Ishikawa (cell line): ENCODE data around the gene NEK1.
A peak's percentile ranks its signal among the peaks of the same experiment; 100 is the strongest.

Experiments used
- CEBPB ChIP-seq: IDR thresholded peaks from 2 replicates; pipeline ENCODE4 v1.6.1; 2012
- CREB1 ChIP-seq: IDR thresholded peaks from 2 replicates; pipeline ENCODE4 v1.6.1; 2012; ENCODE audit warnings: low read depth
- EGR1 ChIP-seq: IDR thresholded peaks from 2 replicates; pipeline ENCODE4 v1.6.1; 2012
- EP300 ChIP-seq: IDR thresholded peaks from 2 replicates; pipeline ENCODE4 v1.6.1; 2012; ENCODE audit warnings: borderline replicate concordance
- FOXM1 ChIP-seq: IDR thresholded peaks from 2 replicates; pipeline ENCODE4 v1.6.1; 2012; ENCODE audit warnings: low read depth, borderline replicate concordance
- NFIC ChIP-seq: IDR thresholded peaks from 2 replicates; pipeline ENCODE4 v1.6.1; 2012
- RAD21 ChIP-seq: IDR thresholded peaks from 2 replicates; pipeline ENCODE4 v1.6.1; 2012; ENCODE audit warnings: low read depth
- TAF1 ChIP-seq: IDR thresholded peaks from 2 replicates; pipeline ENCODE4 v1.6.1; 2012; ENCODE audit warnings: low read depth, mild to moderate bottlenecking
- TCF12 ChIP-seq: IDR thresholded peaks from 2 replicates; pipeline ENCODE4 v1.6.1; 2012; ENCODE audit warnings: low read depth
- TEAD4 ChIP-seq: IDR thresholded peaks from 2 replicates; pipeline ENCODE4 v1.6.1; 2012
- USF1 ChIP-seq: IDR thresholded peaks from 2 replicates; pipeline ENCODE4 v1.6.1; 2012
- YY1 ChIP-seq: IDR thresholded peaks from 2 replicates; pipeline ENCODE4 v1.6.1; 2012; ENCODE audit warnings: low read depth
- ZBTB7A ChIP-seq: IDR thresholded peaks from 2 replicates; pipeline ENCODE4 v1.6.1; 2012; ENCODE audit warnings: low read depth
- TF ChIP-seq, protein P1 (sequence below): IDR thresholded peaks from 2 replicates; pipeline ENCODE4 v1.6.1; 2012
- TF ChIP-seq, protein P2 (sequence below): IDR thresholded peaks from 2 replicates; pipeline ENCODE4 v1.6.1; 2012; ENCODE audit warnings: low read depth, mild to moderate bottlenecking

NEK1 gene

GRCh38 chr4:169377367-169377766 is 235.0 kb downstream of the NEK1 start:
- TF ChIP-seq CREB1 (no peak), RAD21 (no peak), USF1 (no peak), TAF1 (no peak), ZBTB7A (no peak), NFIC (no peak)
- TF ChIP-seq, protein P1, sequence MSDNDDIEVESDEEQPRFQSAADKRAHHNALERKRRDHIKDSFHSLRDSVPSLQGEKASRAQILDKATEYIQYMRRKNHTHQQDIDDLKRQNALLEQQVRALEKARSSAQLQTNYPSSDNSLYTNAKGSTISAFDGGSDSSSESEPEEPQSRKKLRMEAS: no peak

DNA sequence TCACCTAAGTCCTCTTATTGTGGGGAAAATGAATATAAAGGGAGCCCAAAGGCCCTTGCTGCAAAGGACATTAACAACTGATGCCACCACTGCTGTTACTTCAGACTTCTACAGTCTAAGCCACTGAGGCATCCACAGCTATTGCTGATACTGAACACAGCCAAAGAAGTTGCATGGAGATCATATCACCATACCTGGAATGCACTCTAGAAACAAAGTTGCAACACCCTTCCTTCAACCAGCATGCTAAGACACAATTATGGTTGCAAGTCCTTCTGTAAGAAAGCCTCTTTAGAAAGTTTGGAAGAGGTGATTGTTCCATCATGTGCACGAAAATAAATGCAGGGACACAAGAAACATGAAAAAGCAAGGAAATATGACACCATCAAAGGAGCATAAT is 236.0 kb downstream of the NEK1 start:
- TF ChIP-seq ZBTB7A (no peak), FOXM1 (no peak), RAD21 (no peak), CEBPB (no peak), EP300 (no peak), TEAD4 (no peak), EGR1 (no peak)
- TF ChIP-seq, protein P2, sequence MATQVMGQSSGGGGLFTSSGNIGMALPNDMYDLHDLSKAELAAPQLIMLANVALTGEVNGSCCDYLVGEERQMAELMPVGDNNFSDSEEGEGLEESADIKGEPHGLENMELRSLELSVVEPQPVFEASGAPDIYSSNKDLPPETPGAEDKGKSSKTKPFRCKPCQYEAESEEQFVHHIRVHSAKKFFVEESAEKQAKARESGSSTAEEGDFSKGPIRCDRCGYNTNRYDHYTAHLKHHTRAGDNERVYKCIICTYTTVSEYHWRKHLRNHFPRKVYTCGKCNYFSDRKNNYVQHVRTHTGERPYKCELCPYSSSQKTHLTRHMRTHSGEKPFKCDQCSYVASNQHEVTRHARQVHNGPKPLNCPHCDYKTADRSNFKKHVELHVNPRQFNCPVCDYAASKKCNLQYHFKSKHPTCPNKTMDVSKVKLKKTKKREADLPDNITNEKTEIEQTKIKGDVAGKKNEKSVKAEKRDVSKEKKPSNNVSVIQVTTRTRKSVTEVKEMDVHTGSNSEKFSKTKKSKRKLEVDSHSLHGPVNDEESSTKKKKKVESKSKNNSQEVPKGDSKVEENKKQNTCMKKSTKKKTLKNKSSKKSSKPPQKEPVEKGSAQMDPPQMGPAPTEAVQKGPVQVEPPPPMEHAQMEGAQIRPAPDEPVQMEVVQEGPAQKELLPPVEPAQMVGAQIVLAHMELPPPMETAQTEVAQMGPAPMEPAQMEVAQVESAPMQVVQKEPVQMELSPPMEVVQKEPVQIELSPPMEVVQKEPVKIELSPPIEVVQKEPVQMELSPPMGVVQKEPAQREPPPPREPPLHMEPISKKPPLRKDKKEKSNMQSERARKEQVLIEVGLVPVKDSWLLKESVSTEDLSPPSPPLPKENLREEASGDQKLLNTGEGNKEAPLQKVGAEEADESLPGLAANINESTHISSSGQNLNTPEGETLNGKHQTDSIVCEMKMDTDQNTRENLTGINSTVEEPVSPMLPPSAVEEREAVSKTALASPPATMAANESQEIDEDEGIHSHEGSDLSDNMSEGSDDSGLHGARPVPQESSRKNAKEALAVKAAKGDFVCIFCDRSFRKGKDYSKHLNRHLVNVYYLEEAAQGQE: no peak
- TF ChIP-seq, protein P1: no peak

DNA sequence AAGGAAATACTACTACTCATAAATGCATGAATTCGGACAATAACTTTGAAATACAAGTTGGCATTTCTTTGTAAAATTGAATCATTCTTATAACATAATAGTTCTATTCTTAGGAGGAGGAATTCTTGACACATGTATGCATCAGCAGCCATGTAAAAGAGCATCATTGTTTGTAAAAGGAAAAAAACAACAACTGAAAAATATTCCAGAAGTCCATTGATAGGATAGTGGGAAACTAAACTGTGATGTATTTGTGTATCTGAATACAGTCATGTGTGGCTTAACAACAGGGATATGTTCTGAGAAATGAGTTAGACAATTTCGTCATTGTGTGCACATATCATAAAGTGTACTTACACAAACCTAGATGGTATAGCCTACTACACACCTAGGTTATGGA is 239.6 kb downstream of the NEK1 start:
- TF ChIP-seq TEAD4 (no peak), NFIC (no peak)
- TF ChIP-seq, protein P2: no peak
- TF ChIP-seq, protein P1: no peak

DNA sequence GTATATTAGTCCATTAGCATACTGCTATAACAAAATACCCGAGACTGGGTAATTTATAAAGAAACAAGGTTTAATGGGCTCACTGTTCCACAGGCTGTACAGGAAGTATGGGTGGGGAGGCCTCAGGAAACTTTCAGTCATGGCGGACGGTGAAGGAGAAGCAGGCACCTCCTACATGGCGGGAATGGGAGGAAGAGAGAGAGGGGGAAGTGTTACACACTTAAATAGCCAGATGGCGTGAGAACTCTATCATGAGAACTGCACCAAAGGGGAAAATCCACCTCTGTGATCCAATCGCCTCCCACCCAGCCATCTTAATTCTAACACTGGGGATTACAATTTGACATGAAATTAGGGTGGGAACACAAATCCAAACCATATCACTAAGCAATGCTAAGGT is 242.7 kb downstream of the NEK1 start:
- TF ChIP-seq YY1: no peak
- peak; percentile 16; the same call in 1 of the 2 replicates for TF ChIP-seq RAD21

GRCh38 chr4:169367826-169368225 is 244.6 kb downstream of the NEK1 start:
- TF ChIP-seq TEAD4: no peak
- TF ChIP-seq EP300: no peak
- TF ChIP-seq FOXM1: no peak
- TF ChIP-seq USF1: no peak
- TF ChIP-seq YY1: no peak
- TF ChIP-seq EGR1: no peak
- no peak for TF ChIP-seq NFIC
- TF ChIP-seq, protein P1: no peak
- TF ChIP-seq CREB1: no peak
- no peak for TF ChIP-seq TAF1
- TF ChIP-seq TCF12: no peak
- no peak for TF ChIP-seq ZBTB7A
- TF ChIP-seq CEBPB: no peak
- TF ChIP-seq, protein P2: no peak
- TF ChIP-seq RAD21: no peak
